ENCODE results near the gene CHCHD3.
"Not testable (repeated sequence)": the region's sequence is repeated elsewhere in the genome, so short reads cannot be mapped to it uniquely, and the experiment has no call there.

CHCHD3 gene

GRCh38 chr7:133040674-133041073 is 41.2 kb downstream of the CHCHD3 start:
- peak in 2 of 3 experiments; percentile 28 to 44 for DNase-seq

GRCh38 chr7:133040178-133040577 is 41.7 kb downstream of the CHCHD3 start:
- no peak for DNase-seq

- no peak for DNase-seq
Observed at GRCh38 chr7:133039614-133040013, 42.3 kb downstream of the CHCHD3 start.

GRCh38 chr7:133036289-133036688 is 45.6 kb downstream of the CHCHD3 start:
- no peak for DNase-seq

GRCh38 chr7:133035240-133035639 is 46.6 kb downstream of the CHCHD3 start:
- not testable (repeated sequence) for DNase-seq

- no peak for DNase-seq
Observed at GRCh38 chr7:133030346-133030745, 51.5 kb downstream of the CHCHD3 start.

- DNase-seq = no peak
Observed at GRCh38 chr7:133029463-133029862, 52.4 kb downstream of the CHCHD3 start.

GRCh38 chr7:133027397-133027796 is 54.5 kb downstream of the CHCHD3 start:
- no peak for DNase-seq

- no peak for DNase-seq
Observed at GRCh38 chr7:133026210-133026859, 55.6 kb downstream of the CHCHD3 start.

GRCh38 chr7:133025056-133025455 is 56.8 kb downstream of the CHCHD3 start:
- no peak for DNase-seq

- DNase-seq = peak in 1 of 3 experiments; percentile 10
Observed at GRCh38 chr7:133024596-133024995, 57.3 kb downstream of the CHCHD3 start.

GRCh38 chr7:133023370-133024071 is 58.4 kb downstream of the CHCHD3 start:
- peak; percentile 46 to 90 (median 54) for DNase-seq

- DNase-seq = no peak
Observed at GRCh38 chr7:133022661-133023060, 59.2 kb downstream of the CHCHD3 start.

- DNase-seq = no peak
Observed at GRCh38 chr7:133021196-133021595, 60.7 kb downstream of the CHCHD3 start.

- DNase-seq = no peak
Observed at GRCh38 chr7:133020496-133020895, 61.4 kb downstream of the CHCHD3 start.

- no peak for DNase-seq
Observed at GRCh38 chr7:133019590-133019989, 62.3 kb downstream of the CHCHD3 start.

GRCh38 chr7:133016604-133017003 is 65.3 kb downstream of the CHCHD3 start:
- DNase-seq = no peak

GRCh38 chr7:133015888-133016287 is 66.0 kb downstream of the CHCHD3 start:
- DNase-seq = no peak

- DNase-seq = no peak
Observed at GRCh38 chr7:133011746-133012145, 70.1 kb downstream of the CHCHD3 start.

- DNase-seq = no peak
Observed at GRCh38 chr7:133009426-133010252, 72.3 kb downstream of the CHCHD3 start.

GRCh38 chr7:133007961-133008360 is 73.9 kb downstream of the CHCHD3 start:
- no peak for DNase-seq

GRCh38 chr7:133003052-133003910 is 78.6 kb downstream of the CHCHD3 start:
- DNase-seq = no peak

- DNase-seq = no peak
Observed at GRCh38 chr7:133001727-133002126, 80.2 kb downstream of the CHCHD3 start.

Measured in NCI-H1417 (cell line).